PFSK-1 (cell line): ENCODE data around the gene ARID4A.

Source experiments
- POLR2AphosphoS5 ChIP-seq: IDR thresholded peaks from 2 replicates; pipeline ENCODE4 v1.6.1; 2012; ENCODE audit warnings: low read depth, mild to moderate bottlenecking, control low read depth, low read length, moderate library complexity
- SIN3A ChIP-seq: IDR thresholded peaks from 2 replicates; pipeline ENCODE4 v1.6.1; 2012; ENCODE audit warnings: mild to moderate bottlenecking, low read length, moderate library complexity, borderline replicate concordance; ENCODE audit not compliant: insufficient read depth

- TF ChIP-seq POLR2AphosphoS5 (no peak), SIN3A (no peak)
Measured at GRCh38 chr14:58331111-58331510, 32.8 kb downstream of the ARID4A start.
